Measurements from ENCODE around the gene CAMK1G. TPM values are rescaled to one million over a fixed set of nuclear protein-coding genes. Genes with fewer than 3 reads are reported as not detected.

CAMK1G gene
- total and polyA plus RNA-seq, 2 donors (not counting 3 experiments of a cell fraction or from before 2014, with no cell fraction given): not detected

GRCh38 chr1:209536843-209537242, 46.7 kb upstream of the CAMK1G start:
- Histone ChIP-seq H2AFZ (ENCODE audit: low read depth, low read length) (no peak overlapping the region), H3K4me3 (replicated peaks in 1 of 3; ENCODE audit: insufficient read depth in 1 of 3, low read depth in 1 of 3, low read length in 3 of 3) (no peak overlapping the region), H3K9me1 (replicated peaks; ENCODE audit: control insufficient read depth, extremely low read depth, insufficient read depth, low read length) (no peaks in the 10 kb centered on the region), H3K4me2 (ENCODE audit: insufficient read depth, low read length) (no peak overlapping the region), H4K20me1 (replicated peaks; ENCODE audit: control insufficient read depth, extremely low read depth, insufficient read depth, low read length) (no peaks in the 10 kb centered on the region), H3K79me2 (ENCODE audit: control insufficient read depth, insufficient read depth, low read length) (no peaks in the 10 kb centered on the region), H3K4me1 (ENCODE audit: control insufficient read depth, extremely low read depth, insufficient read depth, low read length) (no peaks in the 10 kb centered on the region), H3K36me3 (ENCODE audit: control insufficient read depth in 2 of 2, extremely low read depth in 1 of 2, insufficient read depth in 2 of 2, low read length in 2 of 2) (no peaks in the 10 kb centered on the region), H3K27ac (ENCODE audit: insufficient read depth, low read depth, low read length) (no peak overlapping the region), H3K9me3 (replicated peaks; ENCODE audit: control insufficient read depth, insufficient read depth, low read length) (no peaks in the 10 kb centered on the region), H3K9ac (replicated peaks; ENCODE audit: extremely low read depth, insufficient read depth, low read length) (no peak overlapping the region), H3K27me3 (ENCODE audit: control insufficient read depth in 2 of 2, insufficient read depth in 2 of 2, low read length in 2 of 2) (no peaks in the 10 kb centered on the region)
- intact Hi-C loops (cut with micrococcal nuclease) (no loop called here), dilution Hi-C loops (cut with MboI; ENCODE audit: extremely low pct_ligation_motif_present, low sequenced_read_pairs) (no loop called here)
- BruUV-seq (replicated peaks): no TSS peak
- ChIA-PET POLR2A (no interaction called here), CTCF (interaction anchor here (1.8 kb wide), 1 partner anchor 33 kb away, joined by 7 read pairs; no protein-coding TSS in a partner anchor)
- DNase-seq (ENCODE audit: low read depth, low spot score) (no peak), FAIRE-seq (no peak)
- no peak for TF ChIP-seq EZH2 (IDR thresholded peaks at IDR 0.05; ENCODE audit: borderline replicate concordance, low read depth, low read length, severe bottlenecking)
- no peak for TF ChIP-seq MYC (IDR thresholded peaks at IDR 0.05; ENCODE audit: low read depth, low read length)
- no peak for TF ChIP-seq FOS (IDR thresholded peaks at IDR 0.05; ENCODE audit: borderline replicate concordance, insufficient read depth, low read length)
- TF ChIP-seq POLR2AphosphoS5 (IDR thresholded peaks at IDR 0.05; ENCODE audit: insufficient read depth, low read depth, low read length): no peak
- no peak for TF ChIP-seq CTCF (IDR thresholded peaks at IDR 0.05; ENCODE audit: extremely low read depth in 1 of 2, insufficient read depth in 1 of 2, low read depth in 1 of 2, low read length in 2 of 2)
- no peak for TF ChIP-seq MAX (IDR thresholded peaks at IDR 0.05; ENCODE audit: insufficient read depth, insufficient read length)
- no peak for TF ChIP-seq POLR2A (IDR thresholded peaks at IDR 0.05; ENCODE audit: low read depth, low read length)
- TF ChIP-seq JUN (IDR thresholded peaks at IDR 0.05; ENCODE audit: borderline replicate concordance, insufficient read depth, insufficient read length, low read depth): no peak
- TF ChIP-seq GATA2 (IDR thresholded peaks at IDR 0.05; ENCODE audit: insufficient read depth, insufficient read length, low read depth, low read length): no peak

Data from endothelial cell of umbilical vein (primary cell).